ENCODE results near the gene CMTR1.

DNA sequence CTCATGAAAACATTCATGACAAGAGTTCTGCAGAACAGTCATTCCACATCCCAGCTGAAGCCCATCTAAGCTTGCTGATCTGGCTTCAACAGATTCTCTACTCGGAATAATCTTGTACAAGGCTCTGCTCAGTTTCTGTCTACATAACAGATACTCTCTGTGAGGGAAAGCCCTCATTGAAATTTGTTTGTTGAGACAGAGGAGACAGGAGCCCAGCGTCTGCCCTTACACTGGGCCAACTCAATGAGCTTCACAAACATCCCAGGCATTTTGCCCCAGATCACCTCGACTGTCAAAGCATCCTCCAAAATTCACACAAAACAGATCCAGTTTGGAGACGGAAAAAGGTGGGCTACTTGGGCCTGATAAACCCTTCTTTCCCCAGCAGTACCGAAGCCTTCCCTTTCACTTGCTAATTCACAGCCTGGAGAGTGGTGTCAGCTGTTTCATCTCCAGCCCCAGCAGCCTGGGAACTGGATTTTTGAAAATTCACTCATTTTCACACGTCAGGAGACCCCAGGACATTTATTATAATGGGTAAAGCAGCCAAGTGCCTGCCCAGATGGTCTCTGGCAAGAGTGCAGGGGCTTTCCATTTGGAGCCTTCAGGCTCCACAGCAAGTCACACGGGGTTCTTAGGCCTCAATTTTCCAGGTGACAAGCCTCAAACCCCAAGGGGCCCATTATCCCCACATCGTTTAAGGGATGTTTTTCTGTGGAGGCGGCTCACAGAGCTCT is 59.4 kb downstream of the CMTR1 start:
- TF ChIP-seq CTCF (IDR thresholded peaks at IDR 0.05) (no peak), POLR2AphosphoS5 (IDR thresholded peaks at IDR 0.05; ENCODE audit: low read depth, low read length) (no peak), USF1 (IDR thresholded peaks at IDR 0.05; ENCODE audit: borderline replicate concordance, low read depth) (no peak), EP300 (IDR thresholded peaks at IDR 0.05; ENCODE audit: borderline replicate concordance in 1 of 2, low read depth in 1 of 2, low read length in 1 of 2) (no peak)
- TF ChIP-seq, protein P1, sequence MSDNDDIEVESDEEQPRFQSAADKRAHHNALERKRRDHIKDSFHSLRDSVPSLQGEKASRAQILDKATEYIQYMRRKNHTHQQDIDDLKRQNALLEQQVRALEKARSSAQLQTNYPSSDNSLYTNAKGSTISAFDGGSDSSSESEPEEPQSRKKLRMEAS (IDR thresholded peaks at IDR 0.05; ENCODE audit: low read depth), result no peak

Data from SK-N-SH (cell line).